HG03280 (cell line): Measurements from ENCODE around the gene RPS17.
"Not testable (repeated sequence)": the region's sequence is repeated elsewhere in the genome, so short reads cannot be mapped to it uniquely, and the experiment has no call there.

Experiments
- ATAC-seq: cut with Tn5 transposase; IDR thresholded peaks from one replicate; pipeline ENCODE4 v1.9.1; 2021; ENCODE audit warnings: mild to moderate bottlenecking, moderate library complexity; ENCODE audit not compliant: unreplicated experiment

Gene RPS17

GRCh38 chr15:82530606-82531379 lies 9.5 kb downstream of the RPS17 start:
- ATAC-seq = peak; percentile 85

- ATAC-seq = no peak
These were observed 10.3 kb downstream of the RPS17 start for GRCh38 chr15:82530006-82530405.

GRCh38 chr15:82513587-82513986 lies 26.7 kb downstream of the RPS17 start:
- not testable (repeated sequence) for ATAC-seq

- not testable (repeated sequence) for ATAC-seq
These were observed 32.6 kb downstream of the RPS17 start for GRCh38 chr15:82507693-82508092.

- ATAC-seq = not testable (repeated sequence)
These were observed 33.2 kb downstream of the RPS17 start for GRCh38 chr15:82507087-82507486.

- not testable (repeated sequence) for ATAC-seq
These were observed 34.4 kb downstream of the RPS17 start for GRCh38 chr15:82505842-82506241.

GRCh38 chr15:82504074-82504473 lies 36.2 kb downstream of the RPS17 start:
- not testable (repeated sequence) for ATAC-seq

- ATAC-seq = not testable (repeated sequence)
These were observed 37.4 kb downstream of the RPS17 start for GRCh38 chr15:82502700-82503339.

GRCh38 chr15:82500772-82501171 lies 39.5 kb downstream of the RPS17 start:
- ATAC-seq = not testable (repeated sequence)

GRCh38 chr15:82497978-82498377 lies 42.3 kb downstream of the RPS17 start:
- ATAC-seq = not testable (repeated sequence)

GRCh38 chr15:82488250-82488649 lies 52.0 kb downstream of the RPS17 start:
- ATAC-seq = not testable (repeated sequence)

- ATAC-seq = not testable (repeated sequence)
These were observed 53.2 kb downstream of the RPS17 start for GRCh38 chr15:82487045-82487444.
